MM.1S (cell line): Measurements from ENCODE around the gene DNAH8.

Experiments used
- DNase-seq: peaks from one replicate; pipeline ENCODE4 v3.0.0-alpha.2; 2015
- H2AFZ ChIP-seq: fragments of 300-600 bp; sonication (generic); 2 replicates; pipeline ENCODE4 v1.6.0; 2016; ENCODE audit warnings: antibody characterized with exemption, low read length
- H3F3A ChIP-seq: fragments of 300-600 bp; sonication (generic); 2 replicates; pipeline ENCODE4 v1.6.1; 2016; ENCODE audit warnings: mild to moderate bottlenecking, antibody characterized with exemption, low read length, moderate library complexity, mixed read lengths; ENCODE audit not compliant: insufficient read depth
- H3K27ac ChIP-seq: fragments of 300-600 bp; sonication (generic); 2 replicates; pipeline ENCODE4 v1.5.1; 2016; ENCODE audit warnings: mild to moderate bottlenecking, low read length
- H3K27me3 ChIP-seq: fragments of 300-600 bp; sonication (generic); replicated peaks from 2 replicates; pipeline ENCODE4 v1.6.0; 2016; ENCODE audit warnings: low read length; ENCODE audit not compliant: insufficient read depth
- H3K36me3 ChIP-seq: fragments of 300-600 bp; sonication (generic); replicated peaks from 2 replicates; pipeline ENCODE4 v1.6.1; 2016; ENCODE audit warnings: mild to moderate bottlenecking, low read length, mixed read lengths; ENCODE audit not compliant: insufficient read depth
- H3K4me1 ChIP-seq: fragments of 300-600 bp; sonication (generic); 2 replicates; pipeline ENCODE4 v1.6.1; 2016; ENCODE audit warnings: low read length, mixed read lengths
- H3K4me2 ChIP-seq: fragments of 300-600 bp; sonication (generic); 2 replicates; pipeline ENCODE4 v1.6.0; 2016; ENCODE audit warnings: low read depth, low read length
- H3K4me3 ChIP-seq: fragments of 300-600 bp; sonication (generic); 2 replicates; pipeline ENCODE4 v1.5.1; 2016; ENCODE audit warnings: low read length, mixed read lengths
- H3K79me2 ChIP-seq: fragments of 300-600 bp; sonication (generic); 2 replicates; pipeline ENCODE4 v1.6.1; 2016; ENCODE audit warnings: mixed run types, low read length, mixed read lengths
- H3K9ac ChIP-seq: fragments of 300-600 bp; sonication (generic); 2 replicates; pipeline ENCODE4 v1.6.1; 2016; ENCODE audit warnings: low read length, mixed read lengths
- H3K9me2 ChIP-seq: fragments of 300-600 bp; sonication (generic); replicated peaks from 2 replicates; pipeline ENCODE4 v1.6.1; 2016; ENCODE audit warnings: mild to moderate bottlenecking, low read length, mixed read lengths; ENCODE audit not compliant: insufficient read depth
- H3K9me3 ChIP-seq: fragments of 300-600 bp; sonication (generic); replicated peaks from 2 replicates; pipeline ENCODE4 v1.6.1; 2016; ENCODE audit warnings: mild to moderate bottlenecking, low read length, mixed read lengths; ENCODE audit not compliant: insufficient read depth
- H4K20me1 ChIP-seq: fragments of 300-600 bp; sonication (generic); 2 replicates; pipeline ENCODE4 v1.6.1; 2016; ENCODE audit warnings: mild to moderate bottlenecking, low read length, moderate library complexity, mixed read lengths; ENCODE audit not compliant: insufficient read depth
- CTCF ChIP-seq: fragments of 300-600 bp; sonication (generic); IDR thresholded peaks from 2 replicates; pipeline ENCODE4 v1.5.1; 2016; ENCODE audit warnings: antibody characterized with exemption, low read length, mixed read lengths
- EZH2 ChIP-seq: fragments of 300-600 bp; sonication (generic); optimal IDR thresholded peaks from 2 replicates; pipeline ENCODE3; 2017; ENCODE audit warnings: low read depth, mild to moderate bottlenecking, antibody characterized with exemption, low read length, mixed read lengths
- EZH2phosphoT487 ChIP-seq: fragments of 300-600 bp; sonication (generic); IDR thresholded peaks from 2 replicates; pipeline ENCODE4 v1.6.1; 2018; ENCODE audit warnings: antibody characterized with exemption, low read length

Gene DNAH8

GRCh38 chr6:38789256-38789655 lies 74.1 kb downstream of the DNAH8 start:
- no peaks in the 10 kb centered on the region for H3F3A ChIP-seq
- H3K79me2 ChIP-seq, result no peaks in the 10 kb centered on the region
- no peaks in the 10 kb centered on the region for H3K27me3 ChIP-seq
- H3K9me3 ChIP-seq, result no peaks in the 10 kb centered on the region
- H3K9me2 ChIP-seq, result no peaks in the 10 kb centered on the region
- H3K27ac ChIP-seq, result no peak overlapping the region
- H3K4me1 ChIP-seq, result peaks cover 6% of the 10 kb centered on the region
- H3K36me3 ChIP-seq, result no peaks in the 10 kb centered on the region
- H2AFZ ChIP-seq, result no peak overlapping the region
- H3K4me3 ChIP-seq, result no peak overlapping the region
- no peak overlapping the region for H3K9ac ChIP-seq
- no peak for DNase-seq
- no peak for TF ChIP-seq EZH2phosphoT487
- TF ChIP-seq EZH2, result no peak
- TF ChIP-seq CTCF, result no peak
- H3K4me2 ChIP-seq, result no peak overlapping the region
- H4K20me1 ChIP-seq, result no peaks in the 10 kb centered on the region

- no peak overlapping the region for H3K27ac ChIP-seq
- no peak overlapping the region for H2AFZ ChIP-seq
- no peak overlapping the region for H3K4me3 ChIP-seq
- no peaks in the 10 kb centered on the region for H3F3A ChIP-seq
- no peaks in the 10 kb centered on the region for H3K9me3 ChIP-seq
- no peak for DNase-seq
- H4K20me1 ChIP-seq, result no peaks in the 10 kb centered on the region
- H3K9me2 ChIP-seq, result no peaks in the 10 kb centered on the region
- no peaks in the 10 kb centered on the region for H3K4me1 ChIP-seq
- TF ChIP-seq EZH2phosphoT487 (no peak), EZH2 (no peak), CTCF (no peak)
- no peak overlapping the region for H3K4me2 ChIP-seq
- no peaks in the 10 kb centered on the region for H3K79me2 ChIP-seq
- H3K36me3 ChIP-seq, result no peaks in the 10 kb centered on the region
- H3K27me3 ChIP-seq, result no peaks in the 10 kb centered on the region
- no peak overlapping the region for H3K9ac ChIP-seq
Measured at GRCh38 chr6:38792356-38792755, 77.2 kb downstream of the DNAH8 start.

GRCh38 chr6:38794682-38795081 lies 79.6 kb downstream of the DNAH8 start:
- no peak overlapping the region for H3K4me2 ChIP-seq
- H3K9ac ChIP-seq, result no peak overlapping the region
- H3K4me3 ChIP-seq, result no peak overlapping the region
- no peaks in the 10 kb centered on the region for H3F3A ChIP-seq
- DNase-seq, result no peak
- no peak overlapping the region for H3K27ac ChIP-seq
- no peaks in the 10 kb centered on the region for H3K9me3 ChIP-seq
- H3K36me3 ChIP-seq, result no peaks in the 10 kb centered on the region
- no peak overlapping the region for H2AFZ ChIP-seq
- no peaks in the 10 kb centered on the region for H4K20me1 ChIP-seq
- H3K4me1 ChIP-seq, result no peaks in the 10 kb centered on the region
- H3K27me3 ChIP-seq, result no peaks in the 10 kb centered on the region
- no peaks in the 10 kb centered on the region for H3K9me2 ChIP-seq
- no peak for TF ChIP-seq EZH2phosphoT487
- TF ChIP-seq EZH2, result no peak
- no peak for TF ChIP-seq CTCF
- H3K79me2 ChIP-seq, result no peaks in the 10 kb centered on the region
